ENCODE results near the gene CHST4.

Gene CHST4

DNA sequence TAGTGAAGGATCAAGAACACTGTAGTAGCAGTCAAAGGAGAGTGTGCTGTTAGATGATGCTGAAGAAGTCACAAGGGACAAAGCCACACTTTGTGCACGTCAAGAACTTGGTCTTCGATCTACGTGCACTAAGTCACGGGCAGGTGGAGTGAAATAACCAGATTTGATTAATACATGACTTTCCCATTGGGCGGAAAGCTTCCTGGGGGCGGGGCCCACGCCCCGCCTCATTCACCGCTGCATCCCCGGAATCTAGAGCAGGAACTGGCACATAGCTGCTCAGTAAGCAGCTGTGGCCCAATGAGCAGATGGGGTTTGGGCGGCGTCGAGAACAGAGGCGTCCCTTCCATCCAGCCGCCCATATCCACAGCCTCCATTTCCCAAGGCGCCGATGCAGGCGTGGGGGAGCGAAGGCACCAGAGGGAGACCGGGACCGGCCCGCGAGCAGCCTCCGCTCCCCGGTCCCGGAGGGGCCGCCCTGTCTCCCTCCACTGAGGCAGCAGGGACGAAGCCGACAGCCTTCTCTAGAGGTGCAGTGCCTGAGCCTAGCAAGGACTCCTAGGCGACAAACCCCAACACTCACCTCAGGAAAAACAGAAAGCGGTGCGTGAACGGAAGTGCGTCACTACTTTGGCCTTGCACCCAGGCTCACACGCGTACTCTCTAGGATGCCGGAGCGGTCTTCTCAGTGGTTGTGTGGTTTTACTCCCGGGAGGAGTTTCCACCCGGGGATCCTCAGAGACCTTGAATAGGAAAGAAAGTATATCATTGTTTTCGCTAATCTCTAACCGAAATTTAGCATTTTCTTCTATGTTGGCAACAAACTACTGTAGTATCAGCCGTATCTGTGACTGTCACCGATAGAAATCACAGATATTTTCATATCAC is 42.0 kb upstream of the CHST4 start:
- POLR2A ChIA-PET, result interaction anchor here (0.6 to 1.9 kb wide), 5 partner anchors 9 to 26 kb away, joined by 3 to 11 read pairs (median 7); partner anchors contain the start of gene ZNF23
- CTCF ChIA-PET, result interaction anchor here (1.1 to 1.4 kb wide), 5 partner anchors 8 to 72 kb away, joined by 3 to 10 read pairs (median 5); no protein-coding TSS in a partner anchor
- peak overlapping the region; percentile 93 for H3K4me3 ChIP-seq (ENCODE audit: low read depth, low read length)
- peak; percentile 82 for DNase-seq (ENCODE audit: low read depth, low spot score)
- TF ChIP-seq, protein P1, sequence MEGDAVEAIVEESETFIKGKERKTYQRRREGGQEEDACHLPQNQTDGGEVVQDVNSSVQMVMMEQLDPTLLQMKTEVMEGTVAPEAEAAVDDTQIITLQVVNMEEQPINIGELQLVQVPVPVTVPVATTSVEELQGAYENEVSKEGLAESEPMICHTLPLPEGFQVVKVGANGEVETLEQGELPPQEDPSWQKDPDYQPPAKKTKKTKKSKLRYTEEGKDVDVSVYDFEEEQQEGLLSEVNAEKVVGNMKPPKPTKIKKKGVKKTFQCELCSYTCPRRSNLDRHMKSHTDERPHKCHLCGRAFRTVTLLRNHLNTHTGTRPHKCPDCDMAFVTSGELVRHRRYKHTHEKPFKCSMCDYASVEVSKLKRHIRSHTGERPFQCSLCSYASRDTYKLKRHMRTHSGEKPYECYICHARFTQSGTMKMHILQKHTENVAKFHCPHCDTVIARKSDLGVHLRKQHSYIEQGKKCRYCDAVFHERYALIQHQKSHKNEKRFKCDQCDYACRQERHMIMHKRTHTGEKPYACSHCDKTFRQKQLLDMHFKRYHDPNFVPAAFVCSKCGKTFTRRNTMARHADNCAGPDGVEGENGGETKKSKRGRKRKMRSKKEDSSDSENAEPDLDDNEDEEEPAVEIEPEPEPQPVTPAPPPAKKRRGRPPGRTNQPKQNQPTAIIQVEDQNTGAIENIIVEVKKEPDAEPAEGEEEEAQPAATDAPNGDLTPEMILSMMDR (IDR thresholded peaks at IDR 0.05; ENCODE audit: insufficient read depth, low read length, missing control alignments), result no peak

DNA sequence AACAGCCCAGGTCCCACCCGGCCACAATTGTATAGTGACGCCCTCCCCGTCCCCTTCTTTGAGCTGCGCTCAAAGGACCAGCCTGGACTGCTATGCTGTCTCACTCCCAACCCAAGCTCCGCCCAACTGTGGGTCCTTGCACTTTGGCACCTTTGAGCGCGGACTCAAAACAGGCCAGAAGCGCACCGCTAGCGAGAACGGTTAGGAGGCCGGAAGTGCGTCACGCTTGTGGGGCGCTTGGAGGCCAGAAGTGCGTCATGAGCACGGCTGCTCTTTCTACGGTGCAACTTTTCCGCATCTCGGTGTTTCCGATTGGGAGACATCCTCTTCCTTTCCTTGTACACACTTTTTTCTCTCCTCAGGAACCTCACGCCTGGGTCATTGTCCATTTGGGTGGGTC is 37.1 kb upstream of the CHST4 start, which contains the start of gene ZNF19:
Gene ZNF19 (minus strand): TSS at position 203 of the 400 bp plus-strand sequence. CDS start 7,210 bp downstream, outside the sequence.
- ChIA-PET CTCF (interaction anchor here (1.3 to 8.9 kb wide), 3 partner anchors 11 to 95 kb away, joined by 3 to 173 read pairs (median 57); no protein-coding TSS in a partner anchor), POLR2A (no interaction called here)
- TF ChIP-seq, protein P1 (IDR thresholded peaks at IDR 0.05; ENCODE audit: insufficient read depth, low read length, missing control alignments), result no peak

DNA sequence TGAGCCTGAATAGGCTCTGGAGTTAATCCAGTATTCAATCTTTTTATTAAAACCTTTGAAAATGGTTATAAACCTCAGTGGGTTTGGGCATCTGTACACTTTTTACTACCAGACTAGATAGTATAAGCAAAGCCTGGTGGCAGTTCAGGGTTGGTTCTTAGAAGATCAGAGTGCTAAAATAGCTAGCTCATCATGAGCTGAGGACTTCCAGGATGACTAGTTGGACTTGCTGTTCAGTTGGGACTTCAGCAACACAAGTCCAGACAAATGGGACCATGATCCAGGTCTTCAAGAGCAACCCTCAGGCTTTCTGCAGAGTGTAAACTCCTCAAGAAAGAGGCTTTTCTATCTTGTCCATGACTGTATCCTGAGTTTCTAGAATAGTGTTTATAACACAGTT is 35.9 kb upstream of the CHST4 start:
- POLR2A ChIA-PET, result no interaction called here
- no peak for DNase-seq (ENCODE audit: low read depth, low spot score)
- TF ChIP-seq, protein P1 (IDR thresholded peaks at IDR 0.05; ENCODE audit: insufficient read depth, low read length, missing control alignments), result no peak
- H3K4me3 ChIP-seq (ENCODE audit: low read depth, low read length), result no peak overlapping the region
- CTCF ChIA-PET, result interaction anchor here (0.6 to 8.9 kb wide), 3 partner anchors 10 to 121 kb away, joined by 3 to 173 read pairs (median 57); no protein-coding TSS in a partner anchor

More for the DNA sequence above, 37.1 kb upstream of the CHST4 start, which contains the start of gene ZNF19:
- no peak within 1 kb of the TSS for H3K4me3 ChIP-seq (ENCODE audit: low read depth, low read length)
- no peak for DNase-seq (ENCODE audit: low read depth, low spot score)

DNA sequence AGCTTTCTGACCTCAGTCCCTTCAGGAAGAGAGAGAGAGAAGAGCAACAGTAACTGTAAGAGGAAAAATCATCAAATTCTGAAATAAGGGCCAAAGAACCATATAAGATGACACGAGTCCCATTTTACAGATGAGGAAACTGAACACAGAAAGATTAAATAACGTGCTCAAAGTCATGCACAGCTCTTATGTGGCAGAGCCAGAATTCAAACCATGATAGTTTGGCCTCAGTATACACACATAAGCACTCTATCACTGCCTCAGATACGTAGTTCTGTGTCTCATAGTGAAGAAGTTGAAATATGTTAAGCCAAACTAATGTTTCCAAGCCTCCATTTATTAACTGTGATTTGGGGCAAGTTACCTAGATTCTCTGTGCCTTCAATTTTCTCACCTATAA is 35.2 kb upstream of the CHST4 start:
- POLR2A ChIA-PET, result no interaction called here
- no peak for DNase-seq (ENCODE audit: low read depth, low spot score)
- TF ChIP-seq, protein P1 (IDR thresholded peaks at IDR 0.05; ENCODE audit: insufficient read depth, low read length, missing control alignments), result no peak
- no peak overlapping the region for H3K4me3 ChIP-seq (ENCODE audit: low read depth, low read length)
- CTCF ChIA-PET, result interaction anchor here (0.8 to 8.9 kb wide), 5 partner anchors 9 to 77 kb away, joined by 3 to 173 read pairs (median 4); no protein-coding TSS in a partner anchor

DNA sequence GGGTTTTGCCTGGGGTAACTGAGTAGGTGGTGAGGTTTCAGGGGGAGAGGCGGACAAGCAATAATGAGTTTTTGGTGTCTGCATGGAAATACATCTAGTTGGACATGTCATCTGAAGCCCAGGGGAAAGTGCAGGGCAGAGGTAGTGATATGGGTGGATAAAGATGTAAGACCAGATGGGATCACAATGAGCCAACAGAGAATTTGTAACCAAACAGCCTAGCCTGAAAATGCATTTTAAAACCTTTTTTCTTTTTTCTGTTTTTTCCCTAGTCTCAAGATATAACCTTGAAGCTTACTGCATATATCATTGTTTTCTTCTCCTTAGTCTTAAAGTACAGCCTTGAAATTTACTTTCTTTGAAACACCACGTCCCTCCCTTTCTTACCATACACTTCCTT is 33.4 kb upstream of the CHST4 start:
- TF ChIP-seq, protein P1 (IDR thresholded peaks at IDR 0.05; ENCODE audit: insufficient read depth, low read length, missing control alignments), result no peak
- CTCF ChIA-PET, result interaction anchor here (0.9 to 8.9 kb wide), 6 partner anchors 8 to 79 kb away, joined by 3 to 173 read pairs (median 10); no protein-coding TSS in a partner anchor
- no peak overlapping the region for H3K4me3 ChIP-seq (ENCODE audit: low read depth, low read length)
- POLR2A ChIA-PET, result no interaction called here
- no peak for DNase-seq (ENCODE audit: low read depth, low spot score)

DNA sequence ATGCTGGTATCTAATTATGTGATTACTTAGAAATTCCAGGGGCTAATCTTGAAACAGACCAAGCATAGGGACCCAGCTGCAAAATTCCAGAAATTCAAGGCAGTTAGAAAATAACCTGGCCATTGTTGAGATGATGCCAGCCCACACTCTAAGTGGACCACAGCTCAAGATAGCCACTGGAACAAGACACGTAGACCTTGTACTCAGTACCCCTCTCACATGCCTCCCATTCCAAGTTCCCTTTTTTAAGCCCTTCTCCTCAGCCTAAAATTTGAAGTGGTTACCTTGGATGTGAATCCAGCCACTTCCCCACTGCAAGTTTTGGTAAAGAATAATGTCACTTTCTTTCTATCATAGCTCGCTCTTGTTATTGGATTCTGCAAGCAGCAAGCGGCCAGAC is 33.0 kb upstream of the CHST4 start:
- ChIA-PET CTCF (interaction anchor here (0.9 to 8.9 kb wide), 6 partner anchors 7 to 79 kb away, joined by 3 to 173 read pairs (median 10); no protein-coding TSS in a partner anchor), POLR2A (no interaction called here)

More for the DNA sequence above, 33.0 kb upstream of the CHST4 start:
- no peak for DNase-seq (ENCODE audit: low read depth, low spot score)
- TF ChIP-seq, protein P1 (IDR thresholded peaks at IDR 0.05; ENCODE audit: insufficient read depth, low read length, missing control alignments), result no peak
- H3K4me3 ChIP-seq (ENCODE audit: low read depth, low read length), result no peak overlapping the region

Data from AG04449 (cell line).